ENCODE data around the gene POFUT1. TPM values are rescaled to one million over a fixed set of nuclear protein-coding genes. Genes with fewer than 3 reads are reported as not detected.

The POFUT1 gene
- polyA plus RNA-seq, 2 of the 4 experiments (the other 2 are of a cell fraction): 29.6 to 43.9 TPM

DNA sequence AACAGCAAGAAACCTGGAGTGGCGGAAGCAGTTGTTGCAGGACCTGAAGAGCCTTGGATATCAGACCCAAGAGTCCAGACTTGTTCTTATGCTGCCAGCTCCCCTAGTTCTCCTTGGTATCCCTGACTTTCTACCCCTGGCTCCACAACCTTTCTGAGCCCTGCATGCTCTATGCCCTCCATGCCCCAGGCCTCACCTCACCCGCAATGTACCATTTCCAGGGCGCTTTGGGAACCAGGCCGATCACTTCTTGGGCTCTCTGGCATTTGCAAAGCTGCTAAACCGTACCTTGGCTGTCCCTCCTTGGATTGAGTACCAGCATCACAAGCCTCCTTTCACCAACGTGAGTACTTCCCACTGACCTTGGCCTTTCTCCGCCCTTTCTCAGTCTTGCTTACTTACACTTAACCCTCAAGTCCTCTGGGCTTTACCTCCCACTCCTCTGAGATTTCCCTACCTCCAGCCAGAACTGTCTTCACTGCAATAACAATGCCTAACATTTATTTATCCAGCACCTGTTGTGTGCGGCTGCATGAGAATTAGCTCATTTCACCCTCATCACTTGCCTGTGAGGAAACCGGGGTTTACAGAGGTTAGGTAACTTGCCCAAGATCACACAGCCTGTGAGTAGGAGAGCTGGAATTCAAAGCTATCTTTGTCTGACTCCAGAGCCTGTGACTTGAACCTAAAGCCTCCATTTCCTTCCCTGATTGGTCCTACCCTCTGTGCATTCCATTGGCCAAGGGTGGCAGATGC lies 2.3 kb downstream of the POFUT1 start:
- DNase-seq (ENCODE audit: low read depth in 1 of 2, low spot score in 1 of 2) (no peak), ATAC-seq (no peak), FAIRE-seq (no peak)
- 84% methylated on average over 9 of the region's 9 CpGs for WGBS (ENCODE audit: missing lambda C conversion rate)
- no peak overlapping the region for H3K4me3 ChIP-seq
- POLR2A ChIA-PET: no interaction called here
- H3K27ac ChIP-seq: no peak overlapping the region
- no peaks in the 10 kb centered on the region for H3K9me3 ChIP-seq
- CTCF ChIA-PET: interaction anchor here (1.5 kb wide), 1 partner anchor 22 kb away, joined by 3 read pairs; no protein-coding TSS in a partner anchor
- peaks cover 26% of the 10 kb centered on the region for H3K4me1 ChIP-seq
- 0 out of 3 replicates have a peak overlapping the region, but pooled peaks have one; percentile 76 for H3K4me2 ChIP-seq
- TF ChIP-seq NFE2L2 (conservative IDR thresholded peaks at IDR 0.05; ENCODE audit: low read length) (no peak), FOXS1 (CRISPR knock-in tag; IDR thresholded peaks at IDR 0.05) (no peak), KDM1A (IDR thresholded peaks at IDR 0.05; ENCODE audit: low read depth) (no peak), ZSCAN20 (CRISPR knock-in tag; IDR thresholded peaks at IDR 0.05) (no peak), TFCP2L1 (CRISPR knock-in tag; IDR thresholded peaks at IDR 0.05) (no peak), RAD21 (conservative IDR thresholded peaks at IDR 0.05 in 1 of 2, IDR thresholded peaks at IDR 0.05 in 1 of 2) (no peak), EP300 (IDR thresholded peaks at IDR 0.05) (no peak), MAZ (IDR thresholded peaks at IDR 0.05; ENCODE audit: borderline replicate concordance, low read depth, low read length) (no peak)
- TF ChIP-seq, protein P1, sequence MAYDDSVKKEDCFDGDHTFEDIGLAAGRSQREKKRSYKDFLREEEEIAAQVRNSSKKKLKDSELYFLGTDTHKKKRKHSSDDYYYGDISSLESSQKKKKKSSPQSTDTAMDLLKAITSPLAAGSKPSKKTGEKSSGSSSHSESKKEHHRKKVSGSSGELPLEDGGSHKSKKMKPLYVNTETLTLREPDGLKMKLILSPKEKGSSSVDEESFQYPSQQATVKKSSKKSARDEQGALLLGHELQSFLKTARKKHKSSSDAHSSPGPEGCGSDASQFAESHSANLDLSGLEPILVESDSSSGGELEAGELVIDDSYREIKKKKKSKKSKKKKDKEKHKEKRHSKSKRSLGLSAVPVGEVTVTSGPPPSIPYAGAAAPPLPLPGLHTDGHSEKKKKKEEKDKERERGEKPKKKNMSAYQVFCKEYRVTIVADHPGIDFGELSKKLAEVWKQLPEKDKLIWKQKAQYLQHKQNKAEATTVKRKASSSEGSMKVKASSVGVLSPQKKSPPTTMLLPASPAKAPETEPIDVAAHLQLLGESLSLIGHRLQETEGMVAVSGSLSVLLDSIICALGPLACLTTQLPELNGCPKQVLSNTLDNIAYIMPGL (CRISPR knock-in tag; IDR thresholded peaks at IDR 0.05; ENCODE audit: borderline replicate concordance): no peak

DNA sequence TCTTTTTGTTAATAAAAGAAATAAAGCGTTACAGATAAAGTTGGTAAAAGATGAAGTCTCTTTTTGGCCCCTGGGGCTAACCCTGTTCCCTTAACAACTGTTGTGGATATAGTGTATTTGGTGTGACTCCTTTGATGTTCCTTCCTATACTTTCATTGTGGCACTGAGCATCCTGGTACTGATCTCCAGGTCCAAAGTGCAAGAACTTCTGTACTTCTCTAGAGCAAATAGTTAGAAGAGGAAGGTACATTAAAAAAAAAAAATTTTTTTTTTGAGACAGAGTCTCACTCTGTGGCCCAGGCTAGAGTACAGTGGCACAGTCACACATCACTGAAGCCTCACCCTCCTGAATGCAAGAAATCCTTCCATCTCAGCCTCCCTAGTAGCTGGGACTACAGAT lies 6.2 kb downstream of the POFUT1 start:
- no peak overlapping the region for H3K4me3 ChIP-seq
- TF ChIP-seq ZNF302 (CRISPR knock-in tag; IDR thresholded peaks at IDR 0.05) (no peak), NPAS2 (CRISPR knock-in tag; IDR thresholded peaks at IDR 0.05; ENCODE audit: borderline replicate concordance) (no peak), MAFK (IDR thresholded peaks at IDR 0.05; ENCODE audit: partially characterized antibody) (no peak), MYC (IDR thresholded peaks at IDR 0.05; ENCODE audit: borderline replicate concordance, low read length) (no peak), CHD2 (IDR thresholded peaks at IDR 0.05; ENCODE audit: low read length, partially characterized antibody) (no peak), KDM5A (IDR thresholded peaks at IDR 0.05) (no peak), FOSL2 (IDR thresholded peaks at IDR 0.05) (no peak), FOSL2 (CRISPR knock-in tag; IDR thresholded peaks at IDR 0.05) (no peak), BHLHE40 (IDR thresholded peaks at IDR 0.05; ENCODE audit: low read depth, low read length) (no peak), ZC3H11A (IDR thresholded peaks at IDR 0.05) (no peak), E2F6 (IDR thresholded peaks at IDR 0.05; ENCODE audit: borderline replicate concordance, low read depth) (no peak), HDAC2 (IDR thresholded peaks at IDR 0.05) (no peak), SREBF2 (IDR thresholded peaks at IDR 0.05) (no peak)
- TF ChIP-seq, protein P2, sequence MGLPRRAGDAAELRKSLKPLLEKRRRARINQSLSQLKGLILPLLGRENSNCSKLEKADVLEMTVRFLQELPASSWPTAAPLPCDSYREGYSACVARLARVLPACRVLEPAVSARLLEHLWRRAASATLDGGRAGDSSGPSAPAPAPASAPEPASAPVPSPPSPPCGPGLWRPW (IDR thresholded peaks at IDR 0.05): no peak
- H3K9me3 ChIP-seq: no peaks in the 10 kb centered on the region
- FAIRE-seq (no peak), DNase-seq (ENCODE audit: low read depth in 1 of 2, low spot score in 1 of 2) (no peak), ATAC-seq (no peak)
- no peak overlapping the region for H3K4me2 ChIP-seq
- 89% methylated on average over 1 of the region's 1 CpG for WGBS (ENCODE audit: missing lambda C conversion rate)
- CTCF ChIA-PET: no interaction called here
- POLR2A ChIA-PET: no interaction called here
- H3K27ac ChIP-seq: no peak overlapping the region
- H3K4me1 ChIP-seq: peaks cover 10% of the 10 kb centered on the region

All from A549 (cell line).